Measurements from ENCODE around the gene CCDC185. TPM values are rescaled to one million over a fixed set of nuclear protein-coding genes. Genes with fewer than 3 reads are reported as not detected.

The CCDC185 gene
- total and polyA plus RNA-seq, 2 experiments from 2014 or later = not detected

GRCh38 chr1:223443397-223443796 is 50.2 kb downstream of the CCDC185 start:
- Histone ChIP-seq H3K4me1 (ENCODE audit: low read depth) (no peaks in the 10 kb centered on the region), H3K9me3 (ENCODE audit: low read depth) (no peaks in the 10 kb centered on the region), H3K27ac (no peak overlapping the region), H3K36me3 (no peaks in the 10 kb centered on the region), H3K4me3 (no peak overlapping the region), H3K27me3 (no peaks in the 10 kb centered on the region)
- no peak for TF ChIP-seq CTCF (IDR thresholded peaks at IDR 0.05; ENCODE audit: low read depth, low read length)
- no peak for DNase-seq (ENCODE audit: low read depth in 1 of 2, low spot score in 1 of 2)

DNA sequence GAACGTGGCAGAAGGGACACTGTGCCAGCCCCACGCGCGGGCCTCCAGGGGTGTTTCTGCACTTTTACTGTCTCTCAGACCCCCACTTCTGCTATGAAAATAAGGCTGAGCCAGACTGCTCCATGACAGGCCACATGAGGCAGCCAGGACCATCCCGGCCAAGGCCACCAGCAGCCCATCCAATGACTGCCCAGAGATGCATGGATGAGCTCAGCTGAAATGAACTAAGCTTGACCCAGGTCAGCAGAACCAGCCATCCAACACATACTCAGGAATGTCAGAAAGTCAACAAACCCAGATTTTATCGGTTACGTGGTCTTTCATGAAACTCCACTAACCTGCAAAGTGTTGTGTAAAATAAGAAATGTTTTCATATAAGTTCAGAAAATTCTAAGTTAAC is 51.2 kb downstream of the CCDC185 start:
- DNase-seq (ENCODE audit: low read depth in 1 of 2, low spot score in 1 of 2) = no peak

More for the DNA sequence above, 51.2 kb downstream of the CCDC185 start:
- TF ChIP-seq CTCF (IDR thresholded peaks at IDR 0.05; ENCODE audit: low read depth, low read length) = no peak
- H3K9me3 ChIP-seq (ENCODE audit: low read depth) = no peaks in the 10 kb centered on the region
- H3K4me1 ChIP-seq (ENCODE audit: low read depth) = no peaks in the 10 kb centered on the region
- H3K27ac ChIP-seq = no peak overlapping the region
- no peaks in the 10 kb centered on the region for H3K36me3 ChIP-seq
- H3K4me3 ChIP-seq = no peak overlapping the region
- no peaks in the 10 kb centered on the region for H3K27me3 ChIP-seq

Other genes with a start within 250 kb of the CCDC185 start
- 20.9 and 24.8 TPM in 2 replicates for gene SUSD4, start 29.2 kb upstream of the CCDC185 start, total RNA-seq
- 31.4 and 31.6 TPM in 2 replicates for gene SUSD4, start 29.2 kb upstream of the CCDC185 start, polyA plus RNA-seq

All from cardiac muscle cell (in vitro differentiated cells and primary cell).